Left hindlimb (tissue), 1 donor: Measurements from ENCODE around the gene GHITM.
"Not testable (repeated sequence)": the region's sequence is repeated elsewhere in the genome, so short reads cannot be mapped to it uniquely, and the experiment has no call there.

ENCODE experiments used
- DNase-seq: peaks from one replicate; pipeline ENCODE4 v3.0.0-alpha.2; 2018

The GHITM gene

DNA sequence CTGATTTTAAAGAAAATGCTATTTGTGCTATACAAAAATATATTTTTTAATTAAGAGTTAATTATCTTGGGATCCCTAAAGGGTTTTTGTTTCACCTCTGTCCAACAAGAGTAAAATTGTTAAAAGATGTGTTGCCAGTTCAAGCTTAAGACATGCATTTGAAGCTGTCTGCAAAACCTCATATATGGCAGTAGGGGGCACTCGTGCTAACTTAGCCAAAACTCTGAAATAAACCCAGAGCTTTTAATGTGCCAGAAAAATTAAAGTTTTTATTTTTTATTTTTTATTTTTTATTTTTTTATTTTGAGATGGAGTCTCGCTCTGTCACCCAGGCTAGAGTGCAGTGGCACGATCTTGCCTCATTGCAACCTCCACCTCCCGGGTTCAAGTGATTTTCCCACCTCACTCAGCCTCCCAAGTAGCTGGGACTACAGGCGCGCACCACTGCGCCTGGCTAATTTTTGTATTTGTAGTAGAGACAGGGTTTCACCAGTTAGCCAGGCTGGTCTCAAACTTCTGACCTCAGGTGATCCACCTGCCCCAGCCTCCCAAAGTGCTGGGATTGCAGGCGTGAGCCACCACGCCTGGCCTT lies 8.8 kb downstream of the GHITM start:
- DNase-seq = not testable (repeated sequence)

DNA sequence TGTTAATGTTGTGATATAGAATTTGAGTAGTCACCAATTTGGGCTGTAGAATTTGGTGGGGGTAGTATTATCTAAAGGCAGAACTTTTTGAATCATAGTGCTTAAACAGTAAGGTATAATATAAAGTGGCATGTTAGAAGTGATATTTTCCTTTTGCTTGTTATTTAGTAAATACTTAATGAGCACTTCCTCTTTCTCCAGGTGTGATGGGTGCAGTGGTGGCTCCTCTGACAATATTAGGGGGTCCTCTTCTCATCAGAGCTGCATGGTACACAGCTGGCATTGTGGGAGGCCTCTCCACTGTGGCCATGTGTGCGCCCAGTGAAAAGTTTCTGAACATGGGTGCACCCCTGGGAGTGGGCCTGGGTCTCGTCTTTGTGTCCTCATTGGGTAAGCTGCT lies 10.5 kb downstream of the GHITM start:
- DNase-seq = no peak

DNA sequence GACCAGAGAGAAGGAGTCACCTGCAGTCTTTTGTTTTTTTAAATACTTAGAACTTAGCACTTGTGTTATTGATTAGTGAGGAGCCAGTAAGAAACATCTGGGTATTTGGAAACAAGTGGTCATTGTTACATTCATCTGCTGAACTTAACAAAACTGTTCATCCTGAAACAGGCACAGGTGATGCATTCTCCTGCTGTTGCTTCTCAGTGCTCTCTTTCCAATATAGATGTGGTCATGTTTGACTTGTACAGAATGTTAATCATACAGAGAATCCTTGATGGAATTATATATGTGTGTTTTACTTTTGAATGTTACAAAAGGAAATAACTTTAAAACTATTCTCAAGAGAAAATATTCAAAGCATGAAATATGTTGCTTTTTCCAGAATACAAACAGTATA lies 13.5 kb downstream of the GHITM start:
- no peak for DNase-seq

DNA sequence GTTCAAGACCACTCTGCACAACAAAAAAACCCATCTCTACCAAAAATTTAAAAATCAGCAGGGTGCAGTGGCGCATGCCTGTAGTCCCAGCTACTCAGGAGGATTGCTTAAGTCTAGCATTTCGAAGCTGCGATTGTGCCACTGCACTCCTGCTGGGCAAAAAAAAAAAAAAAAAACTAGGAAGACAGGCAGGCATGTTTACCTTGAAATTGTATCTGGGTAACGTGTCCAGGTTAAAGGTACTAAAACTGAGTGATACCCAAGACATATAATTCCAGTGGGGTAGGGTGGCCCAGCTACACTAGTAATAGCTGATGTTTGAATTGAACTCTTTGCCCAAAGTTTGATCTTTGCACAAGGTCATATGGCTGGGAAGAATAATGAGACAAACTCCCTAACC lies 16.2 kb downstream of the GHITM start:
- DNase-seq = no peak

DNA sequence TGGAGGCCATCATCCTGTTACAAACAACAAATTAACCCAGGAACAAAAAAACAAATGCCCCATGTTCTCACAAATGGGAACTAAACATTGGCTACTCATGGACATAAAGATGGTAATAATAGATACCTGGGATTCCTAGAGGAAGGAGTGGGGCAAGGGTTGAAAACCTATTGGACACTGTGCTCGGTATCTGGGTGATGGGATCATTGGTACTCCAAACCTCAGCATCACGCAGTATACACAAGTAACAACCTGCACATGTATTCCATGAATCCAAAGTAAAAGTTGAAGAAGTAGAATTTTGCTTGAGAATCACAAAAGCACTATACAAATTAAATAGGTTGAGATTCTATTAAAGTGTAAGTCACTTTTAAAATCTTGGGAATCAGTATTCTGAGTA lies 16.7 kb downstream of the GHITM start:
- no peak for DNase-seq

DNA sequence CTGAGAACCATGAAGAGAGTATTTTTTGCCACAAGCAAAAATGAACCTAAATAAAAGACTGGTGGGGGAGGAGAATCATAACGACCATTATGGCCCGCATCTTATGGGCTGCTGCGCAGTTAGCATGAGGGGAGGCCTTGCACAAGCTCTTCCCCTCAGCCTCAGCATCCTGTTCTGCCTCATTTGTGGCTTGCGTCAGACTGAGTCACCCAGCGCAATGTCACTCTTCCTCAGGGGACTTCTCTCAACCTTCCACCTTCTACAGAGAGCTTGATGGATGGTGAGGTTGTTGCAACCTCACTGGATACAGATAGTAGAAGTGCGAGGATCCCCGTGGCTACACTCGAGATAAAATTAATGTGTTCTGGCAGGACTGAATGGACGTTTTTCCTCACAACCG lies 17.5 kb downstream of the GHITM start:
- DNase-seq = no peak

DNA sequence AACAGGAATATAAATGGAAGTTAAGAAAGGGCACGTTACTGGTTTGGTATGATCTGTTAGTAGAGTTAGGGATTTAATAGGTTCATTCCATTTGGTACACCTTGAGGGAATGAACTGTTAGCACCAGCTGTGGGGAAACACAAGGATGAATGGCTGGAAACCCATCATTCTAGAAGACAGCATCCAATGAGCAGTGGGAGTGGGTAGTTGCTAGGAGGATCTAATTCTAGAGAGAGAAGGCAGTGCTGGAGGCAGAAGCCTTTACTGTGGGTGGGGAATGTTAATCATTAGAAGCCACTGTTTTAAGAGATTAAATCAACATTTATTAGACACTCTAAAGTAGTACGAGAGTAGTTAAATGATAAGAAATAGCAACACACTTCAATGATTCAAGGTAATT lies 18.8 kb downstream of the GHITM start:
- DNase-seq = no peak

DNA sequence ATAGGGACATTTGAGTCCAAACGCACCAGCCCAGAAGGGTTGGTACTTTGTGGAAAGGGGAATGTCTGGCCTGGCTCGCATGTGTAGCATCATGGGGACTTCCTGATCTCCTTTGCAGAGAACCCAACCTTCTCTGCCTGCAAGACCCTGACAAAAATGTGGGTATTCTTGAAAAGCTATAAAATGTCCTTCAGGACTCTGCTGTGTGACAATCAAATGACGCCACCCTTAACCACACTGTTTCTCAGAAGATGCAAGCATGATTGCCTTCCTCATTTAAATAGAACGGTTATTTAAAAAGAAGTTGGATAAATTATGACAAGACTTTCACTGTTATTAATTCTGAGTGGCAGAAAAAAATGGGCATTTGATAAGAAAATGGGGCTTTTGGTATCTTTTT lies 19.2 kb downstream of the GHITM start:
- no peak for DNase-seq

DNA sequence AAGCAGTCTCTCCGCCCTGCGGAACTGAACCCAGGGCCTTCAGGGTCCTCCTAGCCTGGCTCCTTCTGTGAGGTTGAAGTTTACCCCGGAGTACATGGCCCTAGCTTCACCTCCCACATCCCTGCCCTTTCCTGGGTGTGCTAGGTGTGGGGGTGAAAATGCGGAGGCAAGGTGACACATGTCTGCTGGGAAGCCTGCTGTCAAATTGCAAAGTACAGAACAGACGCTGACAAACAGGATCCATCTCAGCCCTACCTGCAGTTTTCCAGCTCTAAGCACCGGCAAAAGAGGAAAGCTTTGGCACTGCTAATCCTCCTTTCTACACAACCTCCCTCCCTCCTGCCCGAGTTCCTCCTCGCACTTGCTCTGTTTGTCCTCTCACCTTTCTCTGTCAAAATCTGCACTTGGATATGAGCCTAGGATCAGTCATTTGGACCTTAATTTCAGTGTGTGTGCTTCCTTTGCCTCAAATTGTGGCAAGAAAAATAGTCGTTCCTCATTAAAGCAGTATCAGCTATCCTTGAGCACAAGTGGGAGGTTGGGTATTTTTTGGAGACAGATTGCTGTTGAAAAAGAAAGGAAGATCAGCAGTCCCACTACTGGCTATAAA lies 19.9 kb downstream of the GHITM start:
- DNase-seq = no peak

DNA sequence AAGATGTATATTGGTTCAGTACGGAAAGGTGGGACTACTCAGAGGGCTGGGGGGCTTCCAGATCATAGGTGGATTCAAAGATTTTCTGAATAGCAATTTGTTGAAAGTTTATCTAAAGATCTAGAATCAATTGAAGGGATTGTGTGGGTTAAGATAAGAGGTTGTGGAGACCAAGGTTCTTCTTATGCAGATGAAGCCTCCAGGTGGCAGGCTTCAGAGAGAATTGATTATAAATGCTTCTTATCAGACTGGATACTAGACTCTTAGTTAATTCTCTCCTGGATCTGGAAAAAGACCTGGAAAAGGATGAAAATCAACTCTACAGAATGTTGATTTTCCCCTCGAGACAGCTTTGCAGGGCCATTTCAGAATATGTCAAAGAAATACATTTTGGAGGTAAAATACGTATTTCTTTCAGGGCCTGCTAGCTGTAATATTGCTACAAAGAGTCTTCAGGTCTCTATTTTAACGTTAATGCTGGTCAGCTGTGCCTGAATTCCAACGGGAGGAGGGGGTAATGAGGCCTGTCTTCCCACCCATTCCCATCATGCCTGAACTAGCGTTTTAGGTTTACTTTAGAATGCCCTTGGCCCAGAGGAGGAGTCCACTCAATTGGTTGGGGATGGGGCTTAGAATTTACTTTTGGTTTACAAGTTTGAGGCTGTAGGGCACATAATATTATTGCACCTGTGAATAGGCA lies 21.5 kb downstream of the GHITM start:
- no peak for DNase-seq

DNA sequence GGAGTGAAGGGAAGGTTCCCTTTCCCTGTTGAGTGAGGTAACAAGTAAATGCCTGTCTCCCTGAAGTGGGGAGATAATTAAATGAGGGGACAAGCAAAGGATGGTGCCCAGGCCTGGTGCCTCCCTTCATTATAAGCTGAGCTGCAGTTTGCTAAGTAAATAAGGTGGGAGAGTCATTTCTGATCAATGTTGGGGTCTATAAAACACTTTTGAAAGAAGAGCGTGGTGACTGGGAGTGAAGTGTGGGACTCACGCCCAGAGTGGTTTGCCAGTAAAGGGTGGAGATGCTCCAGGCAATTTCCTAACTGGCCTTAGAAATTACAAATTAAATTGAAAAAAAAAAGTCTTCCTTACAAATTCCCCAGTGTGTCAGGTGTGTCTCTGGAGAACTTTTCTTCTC lies 24.7 kb downstream of the GHITM start:
- no peak for DNase-seq

DNA sequence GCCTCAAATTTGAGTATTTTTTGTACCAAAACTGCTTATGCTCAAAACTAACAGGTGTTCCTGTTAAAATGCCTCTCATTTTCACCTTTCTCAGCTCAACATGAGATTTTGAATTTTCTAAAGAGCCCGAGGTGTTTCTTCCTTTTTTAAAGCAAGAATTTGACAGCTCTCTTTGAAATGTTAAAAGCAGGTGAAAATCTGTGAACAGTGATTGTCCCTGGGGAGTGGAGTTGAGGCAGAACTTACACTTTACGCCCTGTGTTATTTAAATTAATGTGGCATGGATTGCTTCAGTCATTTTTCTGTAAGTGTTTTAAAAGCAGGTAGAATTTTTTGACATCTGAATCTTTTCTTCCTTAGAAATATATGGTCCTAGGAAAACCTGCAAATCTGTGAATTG lies 25.1 kb downstream of the GHITM start:
- DNase-seq = no peak

DNA sequence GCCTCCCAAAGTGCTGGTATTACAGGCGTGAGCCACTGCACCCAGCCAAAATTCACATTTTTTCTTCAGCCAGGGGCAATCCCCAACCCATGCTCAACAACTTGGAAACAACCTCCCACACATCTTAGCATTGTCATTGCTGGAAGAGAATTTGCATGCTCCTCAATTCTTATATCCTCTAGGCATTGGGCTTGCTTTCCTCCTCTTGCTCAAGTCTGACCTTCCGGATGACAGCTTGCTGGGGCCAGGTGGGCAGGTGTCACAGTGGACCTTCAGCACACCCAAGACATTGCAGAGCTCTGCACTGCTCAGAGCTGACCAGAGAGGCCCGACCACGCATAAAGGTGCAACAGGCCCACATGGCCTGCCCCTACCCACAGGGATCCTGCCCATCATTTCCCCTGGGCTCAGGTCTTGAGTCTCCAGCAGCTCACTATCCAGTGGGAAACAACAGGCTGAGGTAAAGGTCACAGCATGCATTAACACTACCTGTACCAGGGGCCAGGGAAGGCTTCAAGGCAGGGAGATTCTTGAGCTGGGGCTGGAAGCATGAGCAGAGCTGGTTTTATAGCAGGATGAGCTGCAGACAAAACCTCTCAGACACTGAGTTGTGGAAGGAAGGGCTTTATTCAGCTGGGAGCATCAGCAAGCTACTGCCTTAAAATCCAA lies 27.4 kb downstream of the GHITM start:
- no peak for DNase-seq

DNA sequence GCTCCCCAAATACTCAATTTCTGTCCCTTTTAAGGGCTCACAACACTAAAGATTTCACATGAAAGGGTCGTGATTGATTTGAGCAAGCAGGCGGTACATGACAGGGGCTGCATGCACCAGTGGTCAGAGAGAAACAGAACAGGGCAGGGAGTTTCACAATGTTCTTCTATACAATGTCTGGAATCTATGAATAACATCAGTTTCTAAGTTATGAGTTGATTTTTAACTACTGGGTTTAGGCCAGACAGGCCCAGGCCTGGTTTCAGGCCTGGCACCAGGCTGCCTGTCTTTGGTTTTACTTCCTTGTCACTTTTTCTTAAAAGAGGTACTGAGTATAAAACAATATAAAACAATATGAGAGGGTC lies 28.0 kb downstream of the GHITM start:
- DNase-seq = not testable (repeated sequence)

DNA sequence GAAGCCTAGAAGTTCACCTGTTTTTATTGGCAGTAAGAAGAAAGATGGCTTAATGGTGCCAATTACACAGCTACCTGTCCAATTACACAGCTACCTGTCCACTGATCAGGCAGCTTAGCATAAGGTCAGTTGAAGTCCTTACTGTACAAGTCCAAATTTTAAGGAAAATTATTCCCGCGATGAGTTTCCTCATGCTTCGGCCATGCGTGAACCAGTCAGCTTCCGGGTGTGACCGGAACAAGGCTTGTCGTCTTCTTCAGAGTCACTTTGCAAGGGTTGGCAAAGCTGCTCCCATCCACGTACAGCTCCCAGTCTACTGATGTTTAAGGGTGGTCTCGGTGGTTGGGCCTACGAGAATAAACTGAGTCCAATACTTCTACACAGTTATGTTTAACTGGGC lies 29.1 kb downstream of the GHITM start:
- not testable (repeated sequence) for DNase-seq

DNA sequence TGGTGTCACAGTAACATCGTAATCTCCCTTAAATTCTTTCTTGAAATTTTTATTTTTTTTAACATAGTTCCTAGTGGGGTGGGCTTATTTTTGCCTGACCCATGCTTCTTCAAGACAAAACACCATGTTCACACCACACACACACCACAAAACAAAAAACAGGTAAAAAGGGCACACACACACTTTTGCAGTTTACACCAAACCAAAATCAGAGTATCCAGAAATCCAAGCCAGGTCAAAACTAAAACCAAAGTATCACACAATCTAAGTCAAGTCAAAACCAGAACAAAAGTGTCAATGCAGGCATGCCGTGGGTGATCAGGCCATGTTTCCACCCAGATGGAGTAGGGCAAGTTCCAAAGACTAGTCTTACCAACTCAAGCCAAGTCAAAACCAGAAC lies 31.9 kb downstream of the GHITM start:
- DNase-seq = not testable (repeated sequence)

DNA sequence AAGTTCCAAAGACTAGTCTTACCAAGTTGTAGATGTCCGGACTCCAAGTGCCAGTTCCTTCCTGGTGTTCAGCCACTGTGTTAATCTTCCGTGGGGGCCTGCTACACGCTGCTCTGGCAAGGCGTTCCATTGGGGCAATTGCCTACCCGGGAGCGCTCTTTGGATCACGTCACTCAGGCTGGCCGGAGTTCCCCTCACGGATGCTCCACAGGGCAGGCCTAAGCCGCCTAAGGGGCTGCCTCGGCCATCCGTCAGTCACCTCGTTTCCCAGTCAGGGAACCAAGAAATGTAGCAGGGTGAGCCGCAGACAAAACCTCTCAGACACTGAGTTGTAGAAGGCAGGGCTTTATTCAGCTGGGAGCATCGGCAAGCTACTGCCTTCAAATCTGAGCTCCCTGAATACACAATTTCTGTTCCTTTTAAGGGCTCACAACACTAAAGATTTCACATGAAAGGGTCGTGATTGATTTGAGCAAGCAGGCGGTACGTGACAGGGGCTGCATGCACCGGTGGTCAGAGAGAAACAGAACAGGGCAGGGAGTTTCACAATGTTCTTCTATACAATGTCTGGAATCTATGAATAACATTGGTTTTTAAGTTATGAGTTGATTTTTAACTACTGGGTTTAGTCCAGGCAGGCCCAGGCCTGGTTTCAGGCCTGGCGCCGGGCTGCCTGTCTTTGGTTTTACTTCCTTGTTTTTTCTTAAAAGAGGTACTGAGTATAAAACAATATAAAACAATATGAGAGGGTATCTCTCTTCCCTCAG lies 32.6 kb downstream of the GHITM start:
- not testable (repeated sequence) for DNase-seq

DNA sequence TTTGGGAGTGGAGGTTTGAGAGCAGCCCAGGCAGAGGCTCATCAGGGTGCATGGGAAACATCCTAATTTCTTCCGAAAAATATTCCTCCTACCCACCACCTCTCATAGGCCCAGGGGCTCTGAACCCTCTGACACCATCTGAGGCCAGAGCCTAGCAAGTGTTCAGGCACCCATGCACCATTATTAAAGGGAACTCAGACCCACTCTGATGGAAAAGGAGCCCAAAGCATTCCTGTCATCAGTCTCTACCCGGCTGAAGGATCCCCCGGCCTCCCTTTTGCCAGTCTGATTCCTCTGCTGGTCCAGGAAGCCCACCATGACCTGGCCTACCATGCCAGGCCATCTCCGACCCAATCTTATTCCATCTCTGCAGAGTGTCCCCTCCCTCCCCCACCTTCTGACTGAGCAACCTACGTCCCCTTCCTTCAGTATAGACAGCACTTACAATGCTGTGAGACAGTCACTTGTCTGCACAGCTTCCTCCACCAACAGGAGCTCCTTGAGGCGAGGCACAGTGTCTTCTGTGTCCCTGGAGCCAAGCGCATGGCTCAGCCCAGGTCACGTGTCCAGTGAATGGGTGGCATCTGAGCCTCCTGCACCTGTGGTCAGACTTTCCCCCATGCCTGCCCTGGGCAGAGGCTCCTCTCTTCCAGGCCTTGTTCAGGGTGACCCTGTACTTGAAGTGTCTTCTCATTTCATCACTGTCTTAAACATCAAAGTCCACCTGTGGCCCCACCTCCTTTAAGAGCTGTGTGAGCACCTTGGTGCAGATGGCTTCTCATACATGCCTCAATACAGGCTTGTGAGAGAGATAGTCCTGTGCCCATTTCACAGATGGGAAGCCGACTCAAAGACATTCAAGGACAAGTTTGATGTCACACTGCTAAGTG lies 33.4 kb downstream of the GHITM start:
- no peak for DNase-seq

DNA sequence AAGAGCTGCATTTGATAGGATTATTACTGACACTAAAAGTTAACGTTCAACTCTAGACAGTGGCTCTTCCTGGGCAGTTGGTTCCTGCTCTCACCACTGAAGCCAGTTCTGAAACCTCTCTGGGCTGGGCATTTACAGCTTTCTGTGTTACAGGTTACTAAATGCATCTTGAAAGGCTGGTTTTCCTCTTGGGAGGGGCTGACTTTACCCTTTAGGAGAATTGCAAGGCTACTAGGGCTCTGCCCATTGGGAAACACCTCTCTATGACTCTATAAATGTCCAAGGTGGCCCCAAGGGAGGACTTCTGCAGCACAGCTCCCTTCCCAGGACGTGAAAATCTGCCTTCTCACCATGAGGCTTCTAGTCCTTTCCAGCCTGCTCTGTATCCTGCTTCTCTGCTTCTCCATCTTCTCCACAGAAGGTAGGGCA lies 34.2 kb downstream of the GHITM start, which contains the start of gene GPR15LG:
GPR15LG (plus strand) TSS at position 301 of the 429 bp plus-strand sequence; CDS start at position 352, 51 bp downstream.
- DNase-seq = no peak

DNA sequence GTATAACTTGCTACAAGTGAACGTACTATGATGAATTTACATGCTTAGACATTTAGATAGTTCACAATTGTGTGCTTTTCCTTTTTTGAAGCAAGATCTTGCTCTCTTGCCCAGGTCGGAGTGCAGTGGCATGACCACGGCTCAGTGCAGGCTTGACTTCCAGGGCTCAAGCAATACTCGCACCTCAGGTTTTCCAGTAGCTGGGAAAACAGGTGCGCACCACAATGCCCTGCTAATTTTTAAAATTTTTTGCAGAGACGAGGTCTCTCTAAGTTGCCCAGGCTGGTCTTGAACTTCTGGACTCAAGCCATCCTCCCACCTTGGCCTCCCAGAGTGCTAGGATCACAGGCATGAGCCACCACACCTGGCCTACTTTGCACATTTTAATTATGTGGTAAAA lies 36.1 kb downstream of the GHITM start:
- DNase-seq = no peak

DNA sequence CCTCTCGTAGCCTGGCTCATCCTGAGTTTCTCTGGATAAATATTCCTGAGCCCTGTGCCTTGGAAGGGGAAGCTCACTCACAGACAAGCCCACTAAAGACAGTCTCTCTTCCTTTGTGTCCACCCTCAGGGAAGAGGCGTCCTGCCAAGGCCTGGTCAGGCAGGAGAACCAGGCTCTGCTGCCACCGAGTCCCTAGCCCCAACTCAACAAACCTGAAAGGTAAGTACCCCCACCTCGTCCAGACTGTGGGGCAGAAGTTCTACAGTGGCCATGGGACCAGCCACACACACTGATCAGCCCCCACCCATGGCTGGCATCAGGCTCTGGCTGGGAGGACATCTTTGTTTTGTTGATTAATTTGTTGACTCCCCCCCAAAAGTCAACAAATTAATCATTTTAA lies 37.0 kb downstream of the GHITM start:
- DNase-seq = no peak

DNA sequence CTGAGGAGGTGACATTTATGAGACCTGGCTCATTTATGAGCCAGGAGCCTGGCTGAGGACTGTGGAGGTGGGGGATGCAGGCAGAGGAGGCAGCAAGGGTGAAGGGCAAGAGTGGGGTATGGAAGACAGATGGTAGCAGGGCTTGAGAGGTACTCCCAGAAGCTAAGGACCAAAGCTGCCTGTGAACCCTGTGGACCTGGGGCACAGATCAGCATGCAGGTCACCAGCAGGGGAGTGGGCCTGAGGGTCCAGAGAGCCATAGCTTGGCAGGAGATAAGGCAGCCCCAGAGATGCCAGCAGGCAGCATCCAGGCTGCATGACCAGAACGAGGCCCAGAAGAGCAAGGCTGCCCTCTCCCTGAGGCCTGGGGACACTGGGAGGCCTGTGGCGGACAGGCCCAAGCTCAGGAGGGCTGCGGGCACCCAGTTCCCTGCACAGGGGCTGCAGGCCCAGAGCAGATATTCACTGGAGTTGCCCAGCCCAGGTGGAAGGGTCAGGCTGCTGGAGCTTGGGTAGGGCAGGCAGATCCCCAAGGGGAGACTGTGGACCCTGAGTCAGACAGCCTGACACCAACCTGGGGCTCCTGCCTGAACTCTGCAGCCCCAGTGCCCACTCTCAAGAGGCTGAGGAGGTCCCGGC lies 37.6 kb downstream of the GHITM start:
- no peak for DNase-seq
